NB4 (cell line): ENCODE data around the gene HDAC7.

Source experiments
- DNase-seq: peaks from one replicate; pipeline ENCODE4 v3.0.0; 2010; ENCODE audit warnings: low read depth
- H3K4me3 ChIP-seq: one replicate; pipeline ENCODE4 v1.5.1; 2011; ENCODE audit warnings: mild to moderate bottlenecking, low read depth, low read length, moderate library complexity
- CTCF ChIP-seq: IDR thresholded peaks from one replicate; pipeline ENCODE4 v1.5.1; 2012; ENCODE audit warnings: low read depth, low read length
- MAX ChIP-seq: IDR thresholded peaks from 2 replicates; pipeline ENCODE4 v1.6.1; 2011; ENCODE audit warnings: low read depth, low read length
- MYC ChIP-seq: IDR thresholded peaks from 2 replicates; pipeline ENCODE4 v1.6.1; 2011; ENCODE audit warnings: low read depth, low read length
- POLR2A ChIP-seq: IDR thresholded peaks from 2 replicates; pipeline ENCODE4 v1.6.1; 2011; ENCODE audit warnings: mild to moderate bottlenecking; ENCODE audit not compliant: insufficient read length; ENCODE audit errors: extremely low read depth

The HDAC7 gene

GRCh38 chr12:47863985-47864384 is 44.3 kb upstream of the HDAC7 start:
- DNase-seq: no peak
- TF ChIP-seq POLR2A (no peak), MAX (no peak), CTCF (no peak), MYC (no peak)
- H3K4me3 ChIP-seq: no peak overlapping the region

GRCh38 chr12:47863467-47863866 is 43.8 kb upstream of the HDAC7 start:
- no peak overlapping the region for H3K4me3 ChIP-seq
- no peak for DNase-seq
- TF ChIP-seq POLR2A (no peak), MYC (no peak), CTCF (no peak), MAX (no peak)

GRCh38 chr12:47862881-47863280 is 43.2 kb upstream of the HDAC7 start:
- TF ChIP-seq MAX (no peak), MYC (no peak)
- no peak overlapping the region for H3K4me3 ChIP-seq
- DNase-seq: no peak

- TF ChIP-seq POLR2A (no peak), MYC (no peak), CTCF (no peak), MAX (no peak)
- no peak overlapping the region for H3K4me3 ChIP-seq
Observed at GRCh38 chr12:47862167-47862750, 42.6 kb upstream of the HDAC7 start.

GRCh38 chr12:47860873-47861272 is 41.2 kb upstream of the HDAC7 start:
- no peak for TF ChIP-seq POLR2A
- no peak for TF ChIP-seq MYC
- no peak for TF ChIP-seq CTCF
- TF ChIP-seq MAX: no peak
- no peak overlapping the region for H3K4me3 ChIP-seq
- no peak for DNase-seq

More at GRCh38 chr12:47862167-47862750, 42.6 kb upstream of the HDAC7 start:
- no peak for DNase-seq

GRCh38 chr12:47860279-47860841 is 40.7 kb upstream of the HDAC7 start:
- no peak for DNase-seq
- TF ChIP-seq CTCF: no peak
- TF ChIP-seq MAX: no peak
- no peak for TF ChIP-seq POLR2A
- TF ChIP-seq MYC: no peak
- no peak overlapping the region for H3K4me3 ChIP-seq
